Activated T-helper 9 cell treated with anti-CD3 and anti-CD28 coated beads, Interleukin-2, amount 50 U/mL, for 16 hours (primary cell): Measurements from ENCODE around the gene FRMD1.

Experiments used
- DNase-seq: peaks from one replicate; pipeline ENCODE4 v3.0.0-alpha.2; 2020; ENCODE audit warnings: low read depth

Gene FRMD1

DNA sequence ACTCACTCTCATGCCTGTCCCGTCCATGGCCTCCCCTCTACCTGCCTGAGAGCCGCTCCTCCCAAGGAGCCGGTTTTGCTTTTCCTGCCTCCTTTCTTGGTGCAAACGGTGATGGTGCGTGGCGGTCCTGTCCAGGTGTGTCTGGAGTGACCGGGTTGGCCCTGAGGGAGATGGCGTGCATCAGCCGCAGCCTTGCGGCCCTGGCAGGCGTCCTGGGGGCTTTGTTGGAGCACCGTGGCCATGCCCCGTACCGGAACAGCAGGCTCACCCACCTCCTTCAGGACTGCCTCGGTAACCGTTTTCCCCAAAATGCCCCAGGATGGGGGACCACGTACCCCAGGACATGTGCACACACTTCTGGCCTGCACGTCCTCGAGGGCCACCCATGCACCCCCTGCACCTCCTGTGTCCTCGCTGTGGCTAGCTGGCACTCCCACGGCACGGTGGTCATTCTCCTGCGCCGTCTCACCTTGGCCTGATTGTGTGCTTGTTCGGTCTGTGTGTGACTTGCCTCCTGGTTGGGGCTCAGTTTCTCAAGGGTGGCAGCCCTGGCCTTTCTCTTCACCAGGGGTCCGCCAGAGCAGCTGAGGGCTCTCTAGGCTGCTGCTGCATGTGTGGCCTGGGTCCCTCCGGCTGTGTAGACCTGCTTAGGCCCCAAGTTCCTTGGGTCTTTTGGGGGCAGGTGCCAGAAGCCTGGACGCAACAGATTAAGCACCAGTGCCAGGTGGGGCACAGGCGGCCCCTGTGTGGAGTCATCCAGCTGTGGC is 36.4 kb downstream of the FRMD1 start:
- DNase-seq = no peak

DNA sequence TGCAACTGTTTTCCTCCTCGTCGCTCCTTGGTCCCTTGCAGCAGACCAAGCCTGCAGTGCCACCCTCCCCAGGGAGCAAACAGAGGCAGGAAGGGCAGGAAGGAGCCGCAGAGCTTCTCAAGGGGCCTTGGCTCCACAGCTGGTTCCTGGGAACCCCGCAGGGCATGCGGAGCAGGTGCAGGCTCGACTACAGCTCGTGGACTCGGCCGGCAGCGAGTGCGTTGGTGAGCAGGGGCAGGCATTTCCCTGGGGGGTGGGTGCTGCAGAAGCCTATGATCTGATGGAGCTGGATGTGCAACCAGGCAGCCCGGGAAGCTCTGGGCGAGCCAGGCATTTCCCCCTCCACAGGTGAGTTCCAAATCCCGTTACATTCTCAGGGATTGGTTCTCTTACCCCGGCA is 37.1 kb downstream of the FRMD1 start:
- no peak for DNase-seq

DNA sequence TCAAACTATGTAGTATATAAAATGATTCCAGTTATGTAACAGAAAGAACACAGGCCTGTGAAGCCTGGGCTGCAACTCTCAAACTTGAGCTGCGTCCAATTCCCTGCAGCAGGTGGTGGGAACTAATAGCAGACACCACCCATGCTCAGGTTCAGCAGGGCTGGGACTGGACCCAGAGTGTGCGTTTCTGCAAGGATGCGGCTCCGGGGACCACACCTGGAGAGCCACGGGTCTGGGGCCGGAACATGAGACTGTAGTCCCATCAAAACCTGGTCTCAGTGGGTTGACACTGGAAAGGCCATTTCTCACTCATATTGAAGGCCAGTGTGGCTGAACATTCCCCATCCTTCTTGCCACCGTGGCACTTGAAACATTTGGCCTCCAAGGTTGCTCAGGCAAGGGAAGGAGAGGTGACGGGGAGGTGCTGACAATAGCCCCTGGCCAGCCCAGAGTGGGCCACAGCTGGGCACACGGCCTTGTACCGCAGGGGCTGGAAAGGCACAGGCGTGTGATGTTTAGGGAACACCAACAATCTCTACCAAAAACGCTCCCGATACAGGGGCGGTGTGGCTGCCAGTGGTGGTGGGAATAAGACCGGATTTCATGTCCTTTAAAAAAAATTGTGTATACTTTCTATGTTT is 38.0 kb downstream of the FRMD1 start:
- DNase-seq = no peak

DNA sequence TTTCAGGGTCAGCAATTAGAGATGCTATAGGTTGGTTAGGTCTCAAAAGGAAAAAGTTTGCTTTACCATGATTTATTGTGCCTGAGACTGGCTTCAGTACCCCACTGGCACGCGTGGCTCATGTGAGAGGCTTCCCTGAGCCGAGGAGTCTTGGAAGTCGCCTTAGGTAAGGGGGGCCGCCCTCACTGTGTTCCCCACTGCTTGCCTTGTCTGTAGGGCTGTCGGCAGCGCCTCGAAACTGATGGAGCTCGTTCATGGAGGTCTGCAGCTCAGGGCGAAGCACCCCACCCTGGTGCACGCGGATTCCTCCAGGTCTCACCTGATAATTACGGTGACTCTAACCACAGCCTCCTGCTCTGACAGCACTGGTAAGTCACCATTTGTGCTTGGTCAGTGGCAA is 39.2 kb downstream of the FRMD1 start:
- DNase-seq = no peak

DNA sequence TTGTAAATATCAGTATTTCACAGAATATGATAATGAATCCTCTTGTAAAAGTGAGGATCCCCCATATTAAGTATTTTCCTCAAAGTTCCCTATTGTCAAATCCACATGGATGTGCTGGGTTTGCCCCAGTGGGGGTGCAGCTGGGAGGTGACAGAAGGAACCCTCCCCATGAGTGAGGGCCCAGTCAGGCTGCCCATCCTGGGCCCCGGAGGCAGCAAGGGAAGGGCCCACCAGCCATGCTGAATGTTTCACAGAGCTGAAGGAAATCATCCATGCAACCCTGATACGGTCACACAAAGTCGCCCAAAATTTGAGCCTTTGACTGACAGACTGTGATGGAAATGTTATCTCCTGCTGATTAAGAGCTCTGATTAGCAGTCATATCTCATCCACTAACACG is 39.7 kb downstream of the FRMD1 start:
- no peak for DNase-seq

DNA sequence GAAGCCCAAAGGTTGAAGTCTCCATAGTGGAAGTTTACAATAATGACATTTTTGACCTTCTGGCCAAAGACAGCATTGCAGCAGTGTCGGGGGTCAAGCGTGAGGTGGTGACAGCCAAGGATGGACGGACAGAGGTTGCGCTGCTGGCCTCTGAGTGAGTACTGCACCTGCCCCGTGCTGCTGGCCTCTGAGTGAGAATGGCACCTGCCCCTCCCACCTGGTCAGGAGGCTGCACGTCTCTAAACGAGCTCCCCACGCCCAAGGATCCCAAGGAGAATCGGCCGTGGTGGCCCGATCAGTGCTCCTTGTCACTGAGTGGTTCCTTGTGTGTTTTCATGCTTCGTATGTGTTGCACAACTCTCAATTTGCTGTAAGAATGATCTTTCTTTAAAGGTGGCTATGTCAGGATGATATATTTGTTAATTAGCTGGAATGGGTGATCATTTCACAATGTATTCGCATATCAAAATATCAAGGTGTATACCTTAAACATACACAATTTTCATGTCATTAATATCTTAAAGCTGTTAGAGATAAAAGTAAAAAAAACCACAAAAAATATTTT is 40.4 kb downstream of the FRMD1 start:
- no peak for DNase-seq

DNA sequence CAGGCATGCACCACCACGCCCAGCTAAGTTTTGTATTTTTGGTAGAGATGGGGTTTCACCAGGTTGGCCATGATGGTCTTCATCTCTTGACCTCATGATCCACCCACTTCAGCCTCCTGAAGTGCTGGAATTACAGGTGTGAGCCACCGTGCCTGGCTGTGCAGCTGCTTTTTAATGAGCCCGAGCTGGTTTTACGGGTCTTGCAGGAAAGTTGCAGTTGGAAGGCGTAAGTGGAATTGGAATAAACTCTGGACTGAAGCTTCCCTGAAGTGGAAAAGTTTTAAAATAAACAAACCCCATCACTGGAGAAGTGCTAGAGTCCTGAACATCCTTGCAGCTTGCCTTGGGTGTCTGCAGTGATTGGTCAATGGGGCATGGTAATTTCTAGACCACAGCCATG is 41.2 kb downstream of the FRMD1 start:
- DNase-seq = no peak

DNA sequence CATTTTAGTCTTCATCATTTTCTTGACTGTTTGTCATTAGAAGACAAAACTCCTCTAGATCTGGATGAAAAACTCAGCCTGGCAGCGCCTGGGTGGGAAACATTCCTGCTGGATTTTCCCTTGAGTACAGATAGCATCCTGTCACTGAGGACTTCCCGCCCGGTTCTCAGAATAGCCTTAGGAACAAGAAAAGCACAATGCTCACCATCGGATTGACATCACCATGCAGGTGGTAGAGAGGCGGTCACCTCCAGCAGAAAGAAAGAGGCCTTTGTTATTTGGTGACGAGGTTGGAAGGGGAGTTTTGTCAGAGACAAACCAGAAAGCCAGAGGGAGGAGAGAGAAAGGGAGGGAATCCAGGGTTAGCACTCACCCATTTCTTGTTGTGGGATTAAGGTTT is 41.8 kb downstream of the FRMD1 start:
- no peak for DNase-seq

DNA sequence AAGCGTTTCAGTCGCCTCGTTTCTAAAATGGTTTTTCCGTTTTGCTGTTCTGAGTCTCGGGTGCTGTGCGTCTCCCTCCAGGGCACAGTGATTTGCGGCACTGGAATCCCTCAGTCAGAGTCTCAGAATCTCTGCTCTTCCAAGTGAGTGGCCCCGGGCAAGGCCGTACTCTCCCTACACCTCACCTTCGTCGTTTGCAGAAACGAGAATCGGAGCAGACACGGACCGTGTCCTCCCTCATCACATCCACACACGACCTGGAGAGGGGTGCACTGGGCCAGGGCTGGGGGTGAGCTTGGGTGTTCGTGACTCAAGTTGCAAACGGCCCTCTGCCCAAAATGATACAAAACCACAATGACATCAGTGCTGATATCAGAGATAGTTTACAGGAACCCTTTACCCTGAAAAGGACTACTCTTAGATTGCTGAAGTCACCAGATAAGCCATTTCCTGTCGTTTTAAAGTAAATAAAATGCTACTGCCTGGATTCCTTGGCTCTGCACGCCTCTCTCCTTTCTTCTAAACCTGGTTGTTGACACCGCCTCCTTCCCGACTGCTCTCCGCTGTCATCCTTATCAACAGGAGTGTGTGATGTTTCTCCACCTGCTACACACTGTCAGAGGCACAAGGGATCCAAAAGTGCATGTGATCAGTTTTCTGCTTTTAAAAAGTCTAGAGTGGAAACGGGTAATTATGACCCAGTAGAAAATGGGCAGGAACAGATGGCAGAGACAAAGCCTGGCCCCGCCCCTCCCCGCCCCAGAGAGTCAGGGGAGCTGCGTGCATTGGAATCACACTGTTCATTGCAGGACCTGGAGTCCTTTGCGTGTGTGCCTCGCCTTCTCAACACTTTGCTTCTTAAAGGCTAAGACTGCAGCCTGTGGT is 43.1 kb downstream of the FRMD1 start:
- no peak for DNase-seq

DNA sequence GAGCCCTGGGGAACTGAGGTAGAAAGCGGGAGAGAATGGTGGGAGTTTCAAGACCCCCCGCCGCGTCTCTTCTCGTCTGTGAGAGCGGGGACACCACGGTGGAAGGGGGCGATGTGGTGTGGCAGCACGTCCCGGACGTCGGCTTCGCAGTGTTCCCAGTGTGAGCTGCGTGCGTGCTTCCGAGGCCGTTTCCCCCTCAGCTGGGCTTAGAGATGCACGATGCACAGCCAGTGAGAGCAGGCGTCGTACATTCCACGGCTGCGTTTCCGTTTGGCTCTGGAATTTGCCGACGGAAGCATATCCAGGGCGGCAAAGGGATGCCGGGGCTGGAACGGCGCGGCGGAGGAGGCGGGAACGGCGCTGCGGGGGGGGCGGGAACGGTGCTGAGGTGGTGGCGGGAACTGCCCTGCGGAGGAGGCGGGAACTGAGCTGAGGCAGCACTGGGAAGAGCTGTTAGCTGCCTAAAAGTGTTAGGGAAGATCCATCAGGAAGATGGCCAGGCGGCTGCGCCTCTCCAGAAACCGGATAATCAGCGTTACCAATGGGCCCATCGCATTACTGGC is 43.8 kb downstream of the FRMD1 start:
- no peak for DNase-seq

DNA sequence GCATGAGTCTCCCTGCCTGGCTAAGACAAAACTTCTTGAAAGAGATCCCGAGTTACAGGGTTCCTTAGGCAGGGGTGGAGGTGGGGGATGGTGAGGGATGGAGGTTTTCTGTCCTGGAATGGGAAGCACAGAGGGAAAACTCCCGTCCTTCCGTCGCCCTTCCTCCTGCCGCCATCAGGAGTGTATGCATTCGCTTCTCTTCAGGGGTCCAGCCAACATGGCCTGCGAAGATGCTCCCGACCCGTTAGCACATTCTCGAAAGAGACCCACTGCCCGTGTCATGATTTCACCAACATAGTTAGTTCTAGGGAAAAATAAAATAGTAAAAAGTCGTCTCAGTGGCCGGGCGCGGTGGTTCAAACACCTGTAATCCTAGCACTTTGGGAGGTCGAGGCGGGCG is 44.5 kb downstream of the FRMD1 start:
- DNase-seq = no peak

DNA sequence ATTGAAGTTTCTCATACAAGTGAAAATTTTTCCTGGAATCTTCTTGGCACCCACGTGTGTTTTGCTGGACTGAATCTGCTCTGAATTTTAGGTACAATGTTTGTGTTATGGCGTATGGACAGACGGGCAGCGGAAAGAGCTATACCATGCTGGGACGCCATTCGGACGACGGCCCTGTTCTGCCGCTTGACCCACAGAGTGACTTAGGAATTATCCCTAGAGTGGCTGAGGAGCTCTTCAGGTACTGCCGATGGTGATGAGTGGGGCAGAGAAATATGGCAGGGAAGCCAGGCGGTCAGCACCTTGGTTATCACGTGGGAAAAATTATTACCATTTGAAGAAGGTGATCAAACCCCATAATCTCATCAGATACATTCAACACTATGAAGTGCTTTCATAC is 45.2 kb downstream of the FRMD1 start:
- DNase-seq = no peak

DNA sequence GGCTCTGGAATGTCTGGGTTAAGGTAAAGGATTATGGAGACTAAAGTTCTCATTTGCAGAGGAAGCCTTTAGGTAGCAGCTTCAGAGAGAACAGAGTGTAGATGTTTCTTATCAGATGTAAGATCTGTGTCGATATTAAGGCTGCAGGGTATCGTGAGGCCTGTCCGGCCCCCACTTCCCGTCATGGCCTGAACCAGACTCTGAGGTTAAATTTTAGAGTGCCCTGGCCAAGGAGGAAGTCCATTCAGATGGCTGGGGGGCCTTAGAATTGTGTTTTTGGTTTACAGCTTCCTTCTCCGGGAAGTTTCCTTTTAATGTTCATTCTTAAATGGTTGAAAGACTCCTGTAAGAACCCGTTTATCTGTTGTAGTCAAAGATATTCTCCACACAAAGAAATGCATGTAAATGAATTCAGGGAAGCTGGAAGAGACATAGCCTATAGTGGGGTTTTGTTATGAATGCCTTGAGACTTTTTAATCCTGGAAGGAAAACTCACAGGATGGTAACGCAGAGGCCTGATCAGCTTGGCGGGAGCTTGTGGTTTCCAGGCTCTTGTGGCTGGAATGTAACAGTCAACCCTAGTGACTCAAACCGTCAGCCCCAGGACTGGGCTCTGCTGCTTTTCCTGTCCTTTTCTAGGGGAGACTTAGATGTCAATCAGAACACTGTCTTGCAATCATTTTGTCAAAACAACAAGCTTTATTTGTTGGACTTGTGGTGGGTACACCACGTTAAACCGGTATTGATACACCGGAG is 46.8 kb downstream of the FRMD1 start:
- DNase-seq = no peak

DNA sequence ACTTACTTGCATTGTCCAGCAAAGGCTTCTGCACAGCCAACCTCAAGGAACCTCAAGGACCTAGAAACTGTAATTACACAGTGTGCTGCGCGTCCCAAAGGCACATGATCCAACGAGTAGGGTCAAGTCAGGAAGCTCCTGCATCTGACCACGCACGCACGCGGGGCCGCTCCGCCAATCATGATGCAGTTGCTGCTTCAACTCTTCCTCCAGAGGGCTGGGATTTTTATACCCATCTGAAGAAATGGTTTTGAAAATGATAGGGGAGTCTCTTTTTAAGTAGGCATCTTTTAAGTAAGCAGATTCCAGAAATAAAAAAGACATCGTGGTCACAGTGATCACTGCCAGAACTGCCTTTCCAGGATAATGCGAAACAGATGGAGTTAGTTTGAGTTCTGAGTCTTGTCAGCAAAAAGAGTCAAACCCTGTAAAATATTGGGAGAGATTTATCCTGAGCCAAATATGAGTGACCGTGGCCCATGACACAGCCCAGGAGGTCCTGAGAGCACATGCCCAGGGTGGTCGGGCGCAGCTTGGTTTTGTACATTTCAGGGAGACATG is 47.5 kb downstream of the FRMD1 start:
- no peak for DNase-seq

DNA sequence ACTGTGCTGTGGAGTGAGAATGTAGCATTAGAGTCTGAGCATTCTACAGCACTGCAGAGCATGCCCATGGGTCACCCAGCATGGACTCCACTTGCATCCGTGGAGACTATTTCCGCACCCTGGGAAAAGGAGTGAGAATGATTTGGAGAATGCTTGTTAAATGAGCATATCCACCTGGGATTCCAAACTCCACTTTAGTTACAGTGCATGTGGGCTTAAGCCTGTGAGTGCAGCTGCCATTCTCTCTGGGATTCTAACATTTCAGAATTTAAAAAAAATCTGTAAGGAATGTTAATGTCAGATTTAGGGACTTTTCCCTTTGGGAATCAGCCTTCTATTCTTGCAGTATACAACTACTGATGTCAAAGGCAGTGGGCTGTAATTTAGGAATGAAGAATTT is 48.1 kb downstream of the FRMD1 start:
- no peak for DNase-seq

DNA sequence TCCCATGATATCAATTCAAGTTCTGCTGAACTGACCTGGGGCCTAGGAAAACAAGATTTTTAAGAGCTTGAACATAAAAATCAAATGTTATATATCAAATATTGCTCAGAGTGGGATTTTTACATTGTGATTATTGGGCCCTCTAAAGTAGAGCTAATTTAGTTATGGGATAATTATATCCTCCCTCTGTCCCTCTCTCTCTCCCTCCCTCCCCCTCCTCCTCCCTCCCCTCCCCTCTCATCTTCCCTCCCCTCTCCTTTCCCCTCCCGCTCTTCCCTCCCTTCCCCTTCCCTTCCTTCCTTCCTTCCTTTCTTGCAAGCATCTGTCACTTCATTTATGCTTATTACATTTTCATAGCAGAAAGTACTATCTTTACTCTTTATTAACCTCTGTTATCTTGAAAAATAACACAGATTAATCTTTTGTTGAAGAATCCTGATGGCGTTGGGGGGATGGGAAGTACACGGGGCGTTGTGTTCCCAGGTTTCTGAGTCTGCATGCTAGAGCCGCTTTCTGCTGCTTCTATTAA is 48.7 kb downstream of the FRMD1 start:
- no peak for DNase-seq

DNA sequence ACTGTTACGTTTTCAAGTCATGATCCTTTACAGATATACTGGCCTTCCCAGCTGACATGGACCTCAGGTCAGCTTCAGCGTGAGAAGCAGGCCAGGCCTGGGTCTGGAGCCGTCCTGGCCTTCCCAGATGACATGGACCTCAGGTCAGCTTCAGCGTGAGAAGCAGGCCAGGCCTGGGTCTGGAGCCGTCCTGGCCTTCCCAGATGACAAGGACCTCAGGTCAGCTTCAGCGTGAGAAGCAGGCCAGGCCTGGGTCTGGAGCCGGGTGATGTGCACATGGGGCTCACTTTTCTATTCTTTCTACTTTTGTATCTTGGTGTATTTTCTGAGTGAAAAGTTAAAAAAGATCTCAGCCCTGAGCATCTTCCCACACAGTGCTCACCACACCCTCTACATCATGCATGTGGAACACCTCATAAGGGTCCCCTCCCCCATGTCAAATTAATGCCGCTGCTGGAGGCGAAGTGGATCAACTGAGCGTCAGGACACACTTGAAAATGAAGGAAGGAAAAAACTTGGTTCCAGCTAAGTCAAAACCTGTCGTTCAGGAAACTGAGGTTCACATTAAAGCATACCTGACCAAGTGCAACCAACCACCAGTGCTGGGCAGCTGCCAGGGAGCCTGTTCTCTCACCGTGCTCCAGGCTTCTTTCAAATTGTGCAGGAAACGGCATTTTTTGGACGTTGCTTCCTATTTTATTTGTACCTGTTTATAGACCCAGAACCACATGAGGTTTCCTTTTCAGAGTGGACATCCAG is 49.4 kb downstream of the FRMD1 start:
- DNase-seq = no peak

DNA sequence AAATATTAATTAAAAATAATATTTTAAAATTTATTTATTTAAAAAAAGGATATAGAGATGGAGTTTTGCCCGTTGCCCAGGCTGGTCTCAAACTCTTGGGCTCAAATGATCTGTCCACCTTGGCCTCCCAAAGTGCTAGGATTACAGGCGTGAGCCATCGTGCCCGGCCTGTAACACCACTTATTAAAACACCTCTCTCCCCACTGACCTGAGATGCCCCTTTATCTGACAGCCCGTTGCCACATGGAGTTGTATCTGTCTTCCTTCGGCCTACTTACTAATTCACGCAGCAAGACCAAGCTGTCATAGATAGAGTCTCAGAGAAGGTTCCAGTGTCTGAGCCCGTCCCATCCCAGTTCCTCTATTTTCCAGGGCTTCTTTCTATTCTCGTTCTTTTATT is 50.8 kb downstream of the FRMD1 start:
- DNase-seq = no peak

DNA sequence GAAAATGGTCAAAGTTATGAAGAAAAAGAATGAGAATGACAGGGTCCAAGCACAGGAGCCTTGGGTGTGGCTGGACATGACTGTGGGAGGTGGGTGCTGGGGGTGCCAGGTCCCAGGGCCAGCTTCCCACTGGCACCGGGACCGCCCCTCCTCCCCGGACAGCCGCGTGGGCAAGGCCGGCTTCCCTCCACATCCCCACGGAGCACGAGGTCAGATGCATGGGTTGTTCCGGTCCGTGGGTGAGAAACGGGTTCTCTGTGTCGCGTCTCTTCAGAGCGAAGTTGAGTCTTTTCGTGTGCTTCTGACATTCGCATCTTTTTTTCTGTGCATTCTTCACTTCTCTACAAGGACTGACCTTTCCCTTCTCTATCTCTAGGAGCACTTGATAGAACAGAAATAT is 51.5 kb downstream of the FRMD1 start:
- DNase-seq = no peak

DNA sequence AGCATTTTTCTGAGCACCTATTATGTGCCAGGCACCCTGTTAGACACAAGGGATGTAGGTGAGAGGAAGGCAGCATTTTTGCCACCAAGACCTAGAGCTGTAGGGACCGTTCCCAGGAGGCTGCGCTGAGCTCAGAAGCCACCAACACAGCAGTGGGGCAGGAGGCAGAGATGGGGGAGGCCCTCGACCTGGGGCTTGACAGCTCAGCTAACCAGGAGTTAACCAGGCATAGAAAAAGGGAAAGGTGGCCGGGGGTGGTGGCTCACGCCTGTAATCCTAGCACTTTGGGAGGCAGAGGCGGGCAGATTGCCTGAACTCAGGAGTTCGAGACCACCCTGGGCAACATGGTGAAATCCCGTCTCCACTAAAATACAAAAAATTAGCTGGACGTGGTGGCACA is 52.1 kb downstream of the FRMD1 start:
- no peak for DNase-seq
